Activated effector memory CD4-positive, alpha-beta T cell treated with anti-CD3 and anti-CD28 coated beads, Interleukin-2, amount 50 U/mL, for 16 hours (primary cell): Measurements from ENCODE around the gene SLC38A9.

Experiments
- DNase-seq: peaks from one replicate; pipeline ENCODE4 v3.0.0-alpha.2; 2020

Gene SLC38A9

DNA sequence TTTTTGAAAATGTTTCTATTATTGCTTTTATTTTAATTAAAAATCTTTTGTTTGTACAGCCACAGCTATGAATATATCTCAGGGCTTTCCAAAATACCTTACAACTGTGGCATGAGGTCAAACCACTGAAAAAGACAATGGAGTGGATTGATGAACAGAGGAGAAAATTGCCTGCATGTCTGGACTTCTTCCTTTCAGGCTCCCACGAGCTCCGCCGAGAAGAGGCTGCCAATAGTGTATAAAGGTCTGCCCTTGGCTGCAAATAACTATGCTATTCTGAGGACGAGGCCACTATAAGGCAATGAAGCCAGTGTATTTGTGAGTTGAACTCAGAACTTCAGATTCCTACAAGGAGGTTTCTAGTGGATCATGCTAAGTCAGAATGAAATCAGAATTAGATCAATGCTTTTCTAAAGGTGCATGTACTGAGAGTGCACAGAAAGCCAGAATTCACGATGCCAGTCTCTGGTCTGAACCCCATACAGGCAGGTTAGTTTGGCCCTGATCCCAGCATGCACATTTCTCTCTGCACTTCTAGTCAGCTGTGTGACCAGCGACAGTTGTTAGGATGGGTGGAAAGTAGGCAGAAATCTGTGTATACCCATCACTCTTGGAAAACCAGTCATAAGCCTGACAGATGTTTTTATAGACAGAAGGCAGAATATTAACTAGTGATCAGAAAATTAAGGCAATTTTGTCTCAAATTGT lies 134.6 kb downstream of the SLC38A9 start:
- DNase-seq: no peak

- no peak for DNase-seq
These were observed 135.5 kb downstream of the SLC38A9 start for GRCh38 chr5:55576661-55577060.
